Type B pancreatic cell (in vitro differentiated cells): ENCODE measurements around the gene S100B. TPM values are rescaled to one million over a fixed set of nuclear protein-coding genes. Genes with fewer than 3 reads are reported as not detected.

Experiments used
- DNase-seq: peaks from one replicate; pipeline ENCODE4 v3.0.0; 2021; ENCODE audit warnings: mixed read lengths; ENCODE audit not compliant: unreplicated experiment; ENCODE audit errors: extremely low spot score
- H3K27ac Mint-ChIP-seq: 2 replicates; pipeline ENCODE4 v1.8.0; 2021; ENCODE audit warnings: mild to moderate bottlenecking, mixed read lengths
- H3K27me3 Mint-ChIP-seq: 2 replicates; pipeline ENCODE4 v1.8.0; 2021; ENCODE audit warnings: mixed read lengths
- H3K36me3 Mint-ChIP-seq: 2 replicates; pipeline ENCODE4 v1.8.0; 2021; ENCODE audit warnings: mixed read lengths
- H3K4me1 Mint-ChIP-seq: one replicate; pipeline ENCODE4 v1.8.0; 2021; ENCODE audit warnings: mixed read lengths; ENCODE audit not compliant: unreplicated experiment
- H3K4me3 Mint-ChIP-seq: 2 replicates; pipeline ENCODE4 v1.8.0; 2021; ENCODE audit warnings: mild to moderate bottlenecking, mixed read lengths
- H3K9me3 Mint-ChIP-seq: 2 replicates; pipeline ENCODE4 v1.8.0; 2021; ENCODE audit warnings: mixed read lengths
- CTCF ChIP-seq: fragments of 200-600 bp; sonication (generic); conservative IDR thresholded peaks from 2 replicates; pipeline ENCODE4 v1.5.0; 2021; ENCODE audit warnings: antibody characterized with exemption, mild to moderate bottlenecking
- total RNA-seq: library from RNA; stranded (reverse); gene quantifications from 2 replicates; pipeline ENCODE4 v1.2.1, GENCODE V29; 2021; ENCODE audit warnings: low replicate concordance

S100B gene
- total RNA-seq, 1 donor from 2014 or later: 5.5 TPM

GRCh38 chr21:46646541-46647154, 41.8 kb upstream of the S100B start:
- no peak overlapping the region for H3K4me3 Mint-ChIP-seq
- TF ChIP-seq CTCF: no peak
- H3K36me3 Mint-ChIP-seq: peaks cover 34% of the 10 kb centered on the region
- H3K9me3 Mint-ChIP-seq: no peaks in the 10 kb centered on the region
- no peaks in the 10 kb centered on the region for H3K4me1 Mint-ChIP-seq
- H3K27me3 Mint-ChIP-seq: no peaks in the 10 kb centered on the region
- DNase-seq: no peak
- no peak overlapping the region for H3K27ac Mint-ChIP-seq

- Mint-ChIP-seq H3K27ac (no peak overlapping the region), H3K36me3 (peaks cover 37% of the 10 kb centered on the region), H3K4me3 (no peak overlapping the region), H3K27me3 (no peaks in the 10 kb centered on the region), H3K9me3 (no peaks in the 10 kb centered on the region), H3K4me1 (no peaks in the 10 kb centered on the region)
- DNase-seq: no peak
- no peak for TF ChIP-seq CTCF
These were observed 41.0 kb upstream of the S100B start for GRCh38 chr21:46645840-46646239.

- H3K9me3 Mint-ChIP-seq: no peaks in the 10 kb centered on the region
- peaks cover 36% of the 10 kb centered on the region for H3K36me3 Mint-ChIP-seq
These were observed 38.7 kb upstream of the S100B start for GRCh38 chr21:46643379-46644177.

GRCh38 chr21:46641656-46642055, 36.8 kb upstream of the S100B start:
- Mint-ChIP-seq H3K4me1 (peaks cover 19% of the 10 kb centered on the region), H3K27me3 (no peaks in the 10 kb centered on the region), H3K4me3 (no peak overlapping the region), H3K27ac (no peak overlapping the region), H3K36me3 (peaks cover 30% of the 10 kb centered on the region), H3K9me3 (no peaks in the 10 kb centered on the region)
- TF ChIP-seq CTCF: no peak
- DNase-seq: no peak

More at GRCh38 chr21:46643379-46644177, 38.7 kb upstream of the S100B start:
- Mint-ChIP-seq H3K4me1 (peaks cover 5% of the 10 kb centered on the region), H3K4me3 (no peak overlapping the region), H3K27ac (no peak overlapping the region), H3K27me3 (no peaks in the 10 kb centered on the region)
- TF ChIP-seq CTCF: no peak
- DNase-seq: no peak

- Mint-ChIP-seq H3K36me3 (peaks cover 22% of the 10 kb centered on the region), H3K9me3 (no peaks in the 10 kb centered on the region), H3K27ac (no peak overlapping the region), H3K4me1 (peaks cover 24% of the 10 kb centered on the region), H3K27me3 (no peaks in the 10 kb centered on the region), H3K4me3 (peak overlapping the region; percentile 55)
- peak; percentile 74 for TF ChIP-seq CTCF
- no peak for DNase-seq
These were observed 34.9 kb upstream of the S100B start for GRCh38 chr21:46639489-46640386.
